ENCODE measurements around the gene MFF. TPM values are rescaled to one million over a fixed set of nuclear protein-coding genes. Genes with fewer than 3 reads are reported as not detected.

MFF gene
- polyA plus RNA-seq, 3 donors, result 39.4 to 100 (median 91.7) TPM

DNA sequence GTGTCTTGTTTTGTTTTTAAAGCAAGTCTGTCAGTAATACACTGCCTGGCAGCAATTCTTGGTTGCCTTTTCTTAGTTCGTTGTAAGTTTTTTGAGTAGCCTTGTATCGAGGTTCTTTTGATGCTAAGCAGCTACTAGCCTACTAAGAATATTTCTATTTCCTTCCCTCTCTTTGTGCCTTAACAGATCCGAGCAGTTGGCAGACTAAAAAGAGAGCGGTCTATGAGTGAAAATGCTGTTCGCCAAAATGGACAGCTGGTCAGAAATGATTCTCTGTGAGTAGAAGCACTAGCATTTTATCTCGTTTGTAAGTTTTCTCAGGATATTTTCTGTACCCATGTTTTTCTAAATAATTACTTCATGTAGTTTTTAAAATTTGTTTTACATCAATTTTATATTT lies 15.1 kb downstream of the MFF start:
- no peak overlapping the region for H2AFZ ChIP-seq (ENCODE audit: insufficient read depth, low read depth, low read length, poor library complexity, severe bottlenecking)
- no peak for DNase-seq
- H3K4me3 Mint-ChIP-seq, result no peak overlapping the region
- intact Hi-C loops (cut with micrococcal nuclease), result no loop called here
- no peaks in the 10 kb centered on the region for H3K9me3 ChIP-seq (replicated peaks in 1 of 2; ENCODE audit: control insufficient read depth in 1 of 2, insufficient read depth in 1 of 2, low read length in 2 of 2)
- no peak overlapping the region for H3K27ac Mint-ChIP-seq
- peaks cover 11% of the 10 kb centered on the region for H3K4me1 Mint-ChIP-seq
- WGBS (ENCODE audit: insufficient coverage), result no CpG with 5 or more reads among the region's 6 CpGs
- H4K20me1 ChIP-seq (ENCODE audit: insufficient read depth, low read length), result no peaks in the 10 kb centered on the region
- H3K27me3 ChIP-seq (ENCODE audit: control insufficient read depth in 2 of 2, insufficient read depth in 2 of 2, low read length in 2 of 2), result no peaks in the 10 kb centered on the region
- H3K4me3 ChIP-seq (replicated peaks in 1 of 3; ENCODE audit: low read depth in 2 of 3, low read length in 3 of 3), result no peak overlapping the region
- no peaks in the 10 kb centered on the region for H3K79me2 ChIP-seq (ENCODE audit: insufficient read depth, low read length)
- TF ChIP-seq, protein P1, sequence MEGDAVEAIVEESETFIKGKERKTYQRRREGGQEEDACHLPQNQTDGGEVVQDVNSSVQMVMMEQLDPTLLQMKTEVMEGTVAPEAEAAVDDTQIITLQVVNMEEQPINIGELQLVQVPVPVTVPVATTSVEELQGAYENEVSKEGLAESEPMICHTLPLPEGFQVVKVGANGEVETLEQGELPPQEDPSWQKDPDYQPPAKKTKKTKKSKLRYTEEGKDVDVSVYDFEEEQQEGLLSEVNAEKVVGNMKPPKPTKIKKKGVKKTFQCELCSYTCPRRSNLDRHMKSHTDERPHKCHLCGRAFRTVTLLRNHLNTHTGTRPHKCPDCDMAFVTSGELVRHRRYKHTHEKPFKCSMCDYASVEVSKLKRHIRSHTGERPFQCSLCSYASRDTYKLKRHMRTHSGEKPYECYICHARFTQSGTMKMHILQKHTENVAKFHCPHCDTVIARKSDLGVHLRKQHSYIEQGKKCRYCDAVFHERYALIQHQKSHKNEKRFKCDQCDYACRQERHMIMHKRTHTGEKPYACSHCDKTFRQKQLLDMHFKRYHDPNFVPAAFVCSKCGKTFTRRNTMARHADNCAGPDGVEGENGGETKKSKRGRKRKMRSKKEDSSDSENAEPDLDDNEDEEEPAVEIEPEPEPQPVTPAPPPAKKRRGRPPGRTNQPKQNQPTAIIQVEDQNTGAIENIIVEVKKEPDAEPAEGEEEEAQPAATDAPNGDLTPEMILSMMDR (IDR thresholded peaks at IDR 0.05), result no peak
- no peaks in the 10 kb centered on the region for H3K9me3 Mint-ChIP-seq
- no peaks in the 10 kb centered on the region for H3K27me3 Mint-ChIP-seq (ENCODE audit: low read depth in 3 of 3)
- peaks cover 31 to 62% of the 10 kb centered on the region in 2 donors for H3K36me3 ChIP-seq (replicated peaks in 1 of 2; ENCODE audit: control insufficient read depth in 1 of 2, insufficient read depth in 2 of 2, low read length in 2 of 2)
- H3K36me3 Mint-ChIP-seq, result peaks cover 35 to 71% of the 10 kb centered on the region in 2 donors
- no peak overlapping the region for H3K4me2 ChIP-seq (replicated peaks; ENCODE audit: extremely low read depth, low read length, poor library complexity, severe bottlenecking)
- no peak overlapping the region for H3K27ac ChIP-seq (ENCODE audit: low read depth in 1 of 2, low read length in 2 of 2)
- peaks cover 10% of the 10 kb centered on the region in 2 donors for H3K4me1 ChIP-seq (ENCODE audit: control insufficient read depth in 1 of 2, insufficient read depth in 2 of 2, low read length in 2 of 2)
- H3K9ac ChIP-seq (ENCODE audit: insufficient read depth, low read length, poor library complexity, severe bottlenecking), result no peak overlapping the region

DNA sequence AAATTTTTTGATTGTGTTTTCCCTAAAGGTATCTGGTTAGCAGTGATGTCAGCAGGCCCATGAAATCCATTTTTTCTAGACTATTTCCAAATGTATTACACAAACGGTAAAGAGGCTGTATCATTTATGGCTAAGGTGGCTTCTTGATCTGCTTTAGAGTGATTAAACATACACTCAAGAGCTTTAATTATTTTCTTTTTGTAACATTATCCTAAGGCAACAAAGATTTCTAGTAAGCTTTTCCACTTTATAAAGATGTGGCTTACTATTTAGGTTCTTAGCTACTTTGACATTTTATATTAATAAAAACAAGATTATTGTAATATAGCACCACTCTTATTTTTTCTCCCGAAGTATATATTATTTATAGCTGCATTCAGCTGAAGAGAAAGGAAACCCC lies 16.5 kb downstream of the MFF start:
- Histone ChIP-seq H3K9me3 (replicated peaks in 1 of 2; ENCODE audit: control insufficient read depth in 1 of 2, insufficient read depth in 1 of 2, low read length in 2 of 2) (no peaks in the 10 kb centered on the region), H3K27ac (ENCODE audit: low read depth in 1 of 2, low read length in 2 of 2) (no peak overlapping the region), H3K79me2 (ENCODE audit: insufficient read depth, low read length) (no peaks in the 10 kb centered on the region), H3K4me1 (ENCODE audit: control insufficient read depth in 1 of 2, insufficient read depth in 2 of 2, low read length in 2 of 2) (no peaks in the 10 kb centered on the region), H3K4me2 (replicated peaks; ENCODE audit: extremely low read depth, low read length, poor library complexity, severe bottlenecking) (no peak overlapping the region), H3K36me3 (replicated peaks in 1 of 2; ENCODE audit: control insufficient read depth in 1 of 2, insufficient read depth in 2 of 2, low read length in 2 of 2) (peaks cover 23 to 69% of the 10 kb centered on the region in 2 donors), H3K9ac (ENCODE audit: insufficient read depth, low read length, poor library complexity, severe bottlenecking) (no peak overlapping the region), H4K20me1 (ENCODE audit: insufficient read depth, low read length) (no peaks in the 10 kb centered on the region), H2AFZ (ENCODE audit: insufficient read depth, low read depth, low read length, poor library complexity, severe bottlenecking) (no peak overlapping the region), H3K27me3 (ENCODE audit: control insufficient read depth in 2 of 2, insufficient read depth in 2 of 2, low read length in 2 of 2) (no peaks in the 10 kb centered on the region), H3K4me3 (replicated peaks in 1 of 3; ENCODE audit: low read depth in 2 of 3, low read length in 3 of 3) (no peak overlapping the region)
- H3K4me1 Mint-ChIP-seq, result no peaks in the 10 kb centered on the region
- DNase-seq, result no peak
- H3K36me3 Mint-ChIP-seq, result peaks cover 38 to 73% of the 10 kb centered on the region in 2 donors
- H3K4me3 Mint-ChIP-seq, result no peak overlapping the region
- H3K27ac Mint-ChIP-seq, result no peak overlapping the region
- no CpG with 5 or more reads among the region's 2 CpGs for WGBS (ENCODE audit: insufficient coverage)
- no peaks in the 10 kb centered on the region for H3K27me3 Mint-ChIP-seq (ENCODE audit: low read depth in 3 of 3)
- TF ChIP-seq, protein P1 (IDR thresholded peaks at IDR 0.05), result no peak
- no peaks in the 10 kb centered on the region for H3K9me3 Mint-ChIP-seq
- intact Hi-C loops (cut with micrococcal nuclease), result no loop called here

Data from CD14-positive monocyte (primary cell).